Right lobe of liver (tissue), 4 donors: ENCODE results near the gene CLEC19A.

Experiments
- POLR2A ChIP-seq: fragments of 450-650 bp; IDR thresholded peaks from one replicate; pipeline ENCODE4 v1.6.1; 2017; ENCODE audit warnings: antibody characterized with exemption, mild to moderate bottlenecking
- TF ChIP-seq, protein P1 (sequence below), 4 donors: fragments of 200-600 bp in 3 of 4; fragments of 450-650 bp in 1 of 4; IDR thresholded peaks; one replicate each; pipeline versions ENCODE4 v1.5.1 to v1.8.0; 2016 to 2022; ENCODE audit warnings: antibody characterized with exemption in 4 of 4, mild to moderate bottlenecking in 2 of 4
- donor health status: DM: no; HTN: no; CAD: no.
- donor health status: DM: no; HTN: no; CAD: no.
- donor health status: DM: no; HTN: yes; CAD: no.

DNA sequence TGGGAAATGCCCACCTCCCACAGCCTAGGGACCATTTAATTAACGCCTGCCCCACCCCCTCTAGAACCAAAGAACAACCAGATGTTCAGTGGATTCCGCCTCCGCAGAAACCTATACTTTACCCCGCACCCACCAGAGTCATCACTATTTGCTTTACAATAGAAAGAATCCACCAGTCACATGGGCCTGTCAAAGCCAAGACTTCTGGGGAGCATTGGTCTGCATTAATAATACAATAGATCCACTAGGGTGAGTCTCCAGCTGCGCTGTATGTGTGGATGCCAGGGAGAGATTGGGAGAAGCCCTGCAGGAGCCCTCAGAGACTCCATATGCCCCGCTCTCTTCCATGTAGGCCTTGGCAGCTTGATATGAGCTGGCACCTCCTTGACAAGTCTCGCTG is 31.3 kb downstream of the CLEC19A start:
- TF ChIP-seq, protein P1, sequence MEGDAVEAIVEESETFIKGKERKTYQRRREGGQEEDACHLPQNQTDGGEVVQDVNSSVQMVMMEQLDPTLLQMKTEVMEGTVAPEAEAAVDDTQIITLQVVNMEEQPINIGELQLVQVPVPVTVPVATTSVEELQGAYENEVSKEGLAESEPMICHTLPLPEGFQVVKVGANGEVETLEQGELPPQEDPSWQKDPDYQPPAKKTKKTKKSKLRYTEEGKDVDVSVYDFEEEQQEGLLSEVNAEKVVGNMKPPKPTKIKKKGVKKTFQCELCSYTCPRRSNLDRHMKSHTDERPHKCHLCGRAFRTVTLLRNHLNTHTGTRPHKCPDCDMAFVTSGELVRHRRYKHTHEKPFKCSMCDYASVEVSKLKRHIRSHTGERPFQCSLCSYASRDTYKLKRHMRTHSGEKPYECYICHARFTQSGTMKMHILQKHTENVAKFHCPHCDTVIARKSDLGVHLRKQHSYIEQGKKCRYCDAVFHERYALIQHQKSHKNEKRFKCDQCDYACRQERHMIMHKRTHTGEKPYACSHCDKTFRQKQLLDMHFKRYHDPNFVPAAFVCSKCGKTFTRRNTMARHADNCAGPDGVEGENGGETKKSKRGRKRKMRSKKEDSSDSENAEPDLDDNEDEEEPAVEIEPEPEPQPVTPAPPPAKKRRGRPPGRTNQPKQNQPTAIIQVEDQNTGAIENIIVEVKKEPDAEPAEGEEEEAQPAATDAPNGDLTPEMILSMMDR (IDR thresholded peaks at IDR 0.05), result no peak
- TF ChIP-seq POLR2A, result no peak
